Measurements from ENCODE around the gene HOXA10.

HOXA10 gene

GRCh38 chr7:27203365-27203953 lies 29.3 kb upstream of the HOXA10 start:
- DNase-seq, result no peak

- no peak for DNase-seq
These were observed 28.7 kb upstream of the HOXA10 start for GRCh38 chr7:27202862-27203134.

GRCh38 chr7:27202018-27202861 lies 28.1 kb upstream of the HOXA10 start:
- DNase-seq, result no peak

GRCh38 chr7:27201580-27202017 lies 27.5 kb upstream of the HOXA10 start:
- no peak for DNase-seq

GRCh38 chr7:27200761-27201579 lies 26.9 kb upstream of the HOXA10 start:
- DNase-seq, result no peak

- DNase-seq, result no peak
These were observed 26.0 kb upstream of the HOXA10 start, which contains the start of gene HOXA13 for GRCh38 chr7:27199849-27200760. Gene HOXA13 (minus strand): TSS chr7:27200091. CDS start chr7:27200077, 14 bp downstream.

GRCh38 chr7:27198871-27199801 lies 25.0 kb upstream of the HOXA10 start:
- no peak for DNase-seq

GRCh38 chr7:27198138-27198841 lies 24.2 kb upstream of the HOXA10 start:
- no peak for DNase-seq

GRCh38 chr7:27197137-27198042 lies 23.3 kb upstream of the HOXA10 start:
- no peak for DNase-seq

GRCh38 chr7:27196287-27196767 lies 22.2 kb upstream of the HOXA10 start:
- DNase-seq, result peak; percentile 34

GRCh38 chr7:27194686-27195379 lies 20.7 kb upstream of the HOXA10 start:
- no peak for DNase-seq

- no peak for DNase-seq
These were observed 19.9 kb upstream of the HOXA10 start for GRCh38 chr7:27194002-27194352.

GRCh38 chr7:27193335-27194001 lies 19.3 kb upstream of the HOXA10 start:
- no peak for DNase-seq

- DNase-seq, result no peak
These were observed 18.6 kb upstream of the HOXA10 start for GRCh38 chr7:27192546-27193334.

GRCh38 chr7:27191833-27192545 lies 17.9 kb upstream of the HOXA10 start:
- no peak for DNase-seq

- DNase-seq, result no peak
These were observed 17.1 kb upstream of the HOXA10 start for GRCh38 chr7:27191161-27191731.

Data from NK-92 treated with Interleukin-12 subunit alpha and Interleukin-12 subunit beta, amount 100 ng/mL, for 24 hours (cell line).